HG03521 (cell line): ENCODE results near the gene CMPK2.
"Not testable (repeated sequence)": the region's sequence is repeated elsewhere in the genome, so short reads cannot be mapped to it uniquely, and the experiment has no call there.

Source experiments
- ATAC-seq: cut with Tn5 transposase; IDR thresholded peaks from one replicate; pipeline ENCODE4 v1.9.1; 2021; ENCODE audit warnings: mild to moderate bottlenecking, moderate library complexity; ENCODE audit not compliant: unreplicated experiment

Gene CMPK2

DNA sequence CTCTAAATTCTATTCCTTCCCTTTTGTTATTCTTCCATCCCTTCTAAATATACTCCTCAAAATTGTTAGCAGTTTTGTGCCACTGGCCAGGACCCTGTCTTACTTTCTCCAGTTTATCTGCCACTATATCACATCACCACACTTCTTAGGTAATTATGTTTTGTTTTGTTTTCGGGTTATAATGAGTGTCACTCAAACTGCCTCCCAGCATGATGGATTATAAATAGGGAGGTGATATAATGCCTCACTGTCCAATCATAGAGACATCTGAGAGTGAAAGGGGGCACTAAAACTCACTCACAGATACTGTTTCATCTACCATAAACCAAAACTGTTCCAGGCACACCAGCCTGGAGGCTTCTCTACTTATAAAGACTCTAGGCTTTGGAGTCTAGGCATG lies 15.3 kb upstream of the CMPK2 start:
- ATAC-seq, result no peak

DNA sequence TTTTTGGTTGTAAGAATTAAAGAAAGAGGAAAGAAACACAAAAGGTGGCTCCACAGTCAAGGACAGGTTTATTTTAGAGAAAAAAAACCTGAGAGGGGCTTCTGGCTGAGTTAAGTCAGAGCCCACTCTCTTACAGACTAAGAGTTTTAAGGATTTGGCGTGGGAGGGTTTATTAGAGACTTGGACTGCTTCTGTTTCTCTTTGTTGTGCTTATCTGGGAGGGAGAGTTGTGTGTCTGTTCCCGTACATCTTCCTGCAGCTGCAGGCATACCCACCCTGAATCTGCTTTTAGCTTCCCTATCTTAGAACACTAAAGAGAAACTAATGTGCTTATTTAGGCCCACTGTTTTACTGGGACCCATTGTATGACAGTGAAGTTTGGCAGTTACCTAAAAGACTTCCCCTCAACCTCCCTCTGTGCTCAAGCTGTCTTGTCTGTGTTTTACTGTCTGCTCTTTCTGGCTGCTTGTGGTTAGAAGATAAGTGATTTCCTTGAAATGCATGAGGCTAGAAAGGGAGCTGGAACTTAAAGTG lies 14.6 kb upstream of the CMPK2 start:
- ATAC-seq, result no peak

DNA sequence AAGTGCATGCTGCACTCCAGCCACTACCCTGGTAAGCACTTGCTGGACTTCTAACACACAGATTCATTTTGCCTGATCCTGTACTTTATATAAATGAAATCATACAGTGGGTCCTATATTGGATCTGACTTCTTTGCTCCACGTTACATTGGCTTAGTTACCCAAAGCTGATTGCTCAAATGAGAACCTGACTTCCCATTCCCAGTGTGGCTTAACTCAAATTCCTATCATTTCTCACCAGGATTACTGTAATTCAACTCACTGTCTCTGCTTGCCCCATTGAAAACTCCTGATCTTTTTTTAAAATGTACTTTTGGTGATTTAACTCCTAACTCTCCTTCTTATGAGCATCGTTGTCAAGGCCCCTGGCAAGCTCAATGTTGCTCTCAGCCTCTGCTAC lies 13.3 kb upstream of the CMPK2 start:
- no peak for ATAC-seq

DNA sequence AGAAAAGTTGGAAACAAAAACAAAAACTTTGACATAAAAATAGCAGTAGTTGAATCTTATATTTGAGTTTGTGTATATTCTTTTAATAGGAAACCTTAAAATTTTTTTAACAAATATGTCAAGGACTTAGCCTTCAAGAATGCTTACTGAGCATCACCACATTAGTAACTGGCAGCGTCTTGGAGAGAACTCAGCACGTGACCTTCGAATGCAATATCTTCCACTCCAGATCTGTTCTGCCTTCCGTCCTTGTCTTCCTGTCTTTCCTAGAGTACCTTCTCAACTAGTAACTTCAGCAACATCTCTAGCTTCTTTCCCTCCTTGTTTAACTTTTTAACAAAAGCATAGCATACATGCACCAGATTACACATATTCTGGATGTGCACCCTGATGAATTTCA lies 12.8 kb upstream of the CMPK2 start:
- ATAC-seq, result no peak

DNA sequence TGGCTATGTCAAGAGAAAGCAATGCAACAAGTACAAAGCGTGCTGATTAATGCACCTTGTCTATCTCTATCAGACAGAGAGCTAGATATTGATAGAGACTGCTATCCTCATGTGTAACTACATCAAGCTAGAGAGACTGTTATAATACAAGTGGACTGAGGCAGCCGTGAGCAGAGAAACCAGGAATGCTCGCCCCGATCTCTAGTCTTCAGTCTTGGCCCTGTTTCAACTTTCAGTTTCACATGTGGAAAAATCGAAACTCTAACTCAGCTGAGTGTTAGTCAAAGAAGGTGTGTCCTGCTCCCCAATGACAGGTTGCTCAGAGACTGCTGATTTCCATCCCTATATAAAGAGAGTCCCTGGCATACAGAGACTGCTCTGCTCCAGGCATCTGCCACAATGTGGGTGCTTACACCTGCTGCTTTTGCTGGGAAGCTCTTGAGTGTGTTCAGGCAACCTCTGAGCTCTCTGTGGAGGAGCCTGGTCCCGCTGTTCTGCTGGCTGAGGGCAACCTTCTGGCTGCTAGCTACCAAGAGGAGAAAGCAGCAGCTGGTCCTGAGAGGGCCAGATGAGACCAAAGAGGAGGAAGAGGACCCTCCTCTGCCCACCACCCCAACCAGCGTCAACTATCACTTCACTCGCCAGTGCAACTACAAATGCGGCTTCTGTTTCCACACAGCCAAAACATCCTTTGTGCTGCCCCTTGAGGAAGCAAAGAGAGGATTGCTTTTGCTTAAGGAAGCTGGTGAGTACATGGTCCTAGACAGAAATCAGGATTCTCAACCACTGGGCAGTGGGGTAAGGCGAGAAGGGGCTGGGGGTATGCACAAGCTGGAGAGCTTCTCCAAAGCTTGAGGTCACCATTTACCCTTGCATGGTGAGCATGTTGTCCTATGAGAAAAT lies 11.9 kb upstream of the CMPK2 start, which contains the start of gene RSAD2:
RSAD2 (plus strand) TSS at position 376 of the 903 bp plus-strand sequence; CDS start at position 400, 24 bp downstream.
- ATAC-seq, result no peak

DNA sequence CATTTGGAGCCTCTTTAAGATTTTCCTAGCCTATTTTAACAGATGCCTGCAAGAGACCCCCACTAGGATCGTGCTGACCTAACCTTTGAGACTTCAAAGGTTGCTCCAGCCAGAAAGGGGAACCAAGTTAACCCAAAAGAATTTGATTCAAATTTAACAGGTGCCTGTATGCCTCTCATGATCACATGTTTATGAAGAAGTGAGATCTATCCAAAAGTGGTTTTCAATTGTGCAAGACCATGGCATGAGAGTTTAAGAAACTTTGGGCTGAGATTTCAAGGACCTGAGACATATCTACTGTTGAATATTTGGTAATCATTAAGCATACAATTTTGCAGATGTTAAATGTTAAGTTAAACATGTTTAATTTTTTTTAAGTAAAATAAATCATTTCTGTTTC lies 10.6 kb upstream of the CMPK2 start:
- no peak for ATAC-seq

DNA sequence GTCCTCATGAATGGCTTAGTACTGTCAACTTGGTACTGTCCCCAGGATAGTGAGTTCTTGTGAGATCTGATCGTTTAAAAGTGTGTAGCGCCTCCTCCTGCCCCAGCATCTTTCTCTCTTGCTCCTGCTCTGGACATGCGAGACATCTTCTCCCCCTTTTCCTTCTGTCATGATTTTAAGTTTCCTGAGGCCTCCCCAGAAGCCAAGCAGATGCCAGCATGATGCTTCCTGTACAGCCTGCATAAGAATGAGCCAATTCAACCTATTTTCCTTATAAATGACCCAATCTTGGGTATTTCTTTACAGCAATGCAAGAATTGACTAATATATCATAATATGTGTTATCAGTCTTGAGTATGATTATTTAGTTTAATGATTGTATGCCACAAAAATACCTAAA lies 8.3 kb upstream of the CMPK2 start:
- ATAC-seq, result no peak

DNA sequence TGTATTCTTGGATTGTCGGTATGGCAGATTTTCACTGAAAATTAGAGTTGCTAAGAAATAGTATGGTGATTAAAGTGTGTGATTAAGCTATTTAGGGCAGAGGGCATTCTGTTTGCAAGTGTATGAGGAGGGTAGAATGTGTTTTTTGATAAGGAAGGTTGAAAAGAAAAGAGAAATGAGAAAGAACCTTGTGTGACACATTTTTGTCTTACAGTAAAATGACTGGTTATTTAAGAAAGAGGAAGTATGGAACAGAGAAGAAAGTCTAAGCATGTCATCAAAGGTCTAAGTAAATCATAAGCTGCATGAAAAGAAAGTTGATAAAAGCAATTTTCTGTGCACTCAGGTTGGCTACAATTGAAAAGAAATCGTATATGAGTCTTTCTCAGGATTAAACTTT lies 6.7 kb upstream of the CMPK2 start:
- ATAC-seq, result peak; percentile 52

DNA sequence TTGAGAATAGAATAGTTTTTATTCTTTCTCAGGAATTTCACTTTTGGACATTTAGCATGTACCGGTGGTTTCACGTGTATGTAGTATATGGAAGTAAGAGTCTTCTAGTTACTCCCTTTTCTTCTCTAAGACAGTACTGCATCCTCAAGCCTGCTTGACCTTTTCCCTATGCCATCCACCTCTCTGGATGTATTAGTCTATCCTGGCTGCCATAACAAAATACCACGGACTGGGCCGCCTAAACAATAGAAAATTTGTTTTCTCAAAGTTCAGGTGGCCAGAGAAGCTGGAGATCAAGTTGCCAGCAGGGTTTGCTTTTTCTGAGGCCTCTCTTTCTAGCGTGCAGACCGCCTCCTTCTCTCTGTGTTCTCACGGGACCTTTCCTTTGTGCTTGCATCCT lies 1.3 kb upstream of the CMPK2 start:
- ATAC-seq, result no peak

DNA sequence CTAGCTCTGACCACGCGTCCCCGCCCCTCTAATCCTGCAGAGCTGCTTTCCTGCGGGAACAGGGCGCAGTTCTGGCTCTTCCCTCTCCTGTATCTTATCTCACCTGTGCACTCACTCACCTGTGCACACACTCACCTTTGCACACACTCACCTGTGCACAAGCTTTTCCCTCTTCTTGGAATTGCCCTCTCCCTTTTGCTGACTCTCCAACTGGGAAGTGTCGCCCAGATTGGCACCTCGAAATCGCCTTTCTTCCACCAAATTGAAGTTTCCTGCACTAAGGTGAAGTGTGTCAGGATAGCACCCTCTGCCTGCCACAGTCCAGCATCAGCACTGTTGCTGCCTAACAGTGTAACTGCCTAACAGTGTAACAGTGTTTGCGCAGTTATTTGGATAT lies 566 bp upstream of the CMPK2 start:
- ATAC-seq, result no peak

DNA sequence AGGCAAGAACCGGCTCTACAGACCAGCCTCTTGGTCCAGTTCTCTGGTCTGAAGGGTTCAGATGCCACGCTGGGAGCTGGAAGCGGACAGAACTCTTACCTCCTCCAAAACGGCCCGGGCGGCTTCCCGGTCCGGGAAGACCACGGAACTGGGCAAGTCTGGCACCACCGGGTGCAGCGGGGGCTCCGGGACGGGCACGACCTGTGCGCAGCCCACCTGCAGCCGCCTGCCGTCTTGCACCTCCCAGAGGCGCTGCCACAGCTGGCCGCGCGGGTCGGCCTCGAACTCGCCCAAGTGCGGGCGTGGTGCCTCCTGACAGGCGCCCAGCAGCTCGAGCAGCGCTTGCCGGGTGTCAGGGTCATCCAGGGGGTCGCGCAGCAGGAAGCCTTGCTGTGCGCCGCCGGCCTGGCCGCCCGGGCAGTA lies 773 bp downstream of the CMPK2 start:
- ATAC-seq, result peak; percentile 19

DNA sequence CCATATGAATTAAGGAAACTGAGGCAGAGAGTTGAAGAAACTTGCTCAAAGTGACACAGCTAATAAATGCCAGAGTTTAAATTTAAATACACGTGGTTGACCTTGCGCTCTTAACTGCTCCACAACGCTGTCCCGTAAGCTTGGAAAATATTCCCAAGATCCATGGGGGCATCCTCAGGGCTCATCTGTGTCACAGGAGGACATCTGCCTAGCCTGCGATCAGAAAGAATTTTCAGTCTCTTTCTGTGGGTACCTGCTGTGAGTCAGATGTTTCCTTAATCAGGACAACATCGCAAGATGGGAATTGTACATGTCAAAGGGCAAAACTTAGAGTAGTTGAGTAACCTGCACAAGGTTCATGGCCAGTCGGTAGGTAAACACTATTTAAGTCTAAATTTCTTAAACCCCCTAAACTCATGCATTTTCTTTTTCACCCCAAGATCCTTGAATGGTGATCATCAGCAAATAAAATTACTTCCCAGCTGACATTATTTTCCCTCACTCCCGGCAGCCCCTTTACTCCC lies 1.4 kb downstream of the CMPK2 start:
- no peak for ATAC-seq

DNA sequence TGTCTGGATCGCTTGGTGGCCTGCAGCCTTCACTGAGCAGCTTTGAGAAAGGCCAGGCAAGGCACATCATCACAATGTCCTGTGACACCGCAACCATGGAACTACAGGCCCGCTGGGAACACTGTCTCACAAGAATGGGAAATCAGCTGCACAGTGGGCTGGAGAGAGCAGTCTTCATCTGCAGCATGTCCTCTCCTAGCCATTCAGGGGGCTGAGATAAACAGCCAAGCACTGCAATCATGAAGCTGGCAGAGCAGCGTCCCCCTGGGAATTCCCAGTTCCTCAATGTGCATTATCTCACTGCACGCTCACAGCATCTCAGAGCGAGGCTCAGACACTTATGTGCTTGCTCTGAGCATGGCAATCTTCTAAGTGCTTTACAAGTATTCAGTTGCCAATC lies 1.9 kb downstream of the CMPK2 start:
- no peak for ATAC-seq

DNA sequence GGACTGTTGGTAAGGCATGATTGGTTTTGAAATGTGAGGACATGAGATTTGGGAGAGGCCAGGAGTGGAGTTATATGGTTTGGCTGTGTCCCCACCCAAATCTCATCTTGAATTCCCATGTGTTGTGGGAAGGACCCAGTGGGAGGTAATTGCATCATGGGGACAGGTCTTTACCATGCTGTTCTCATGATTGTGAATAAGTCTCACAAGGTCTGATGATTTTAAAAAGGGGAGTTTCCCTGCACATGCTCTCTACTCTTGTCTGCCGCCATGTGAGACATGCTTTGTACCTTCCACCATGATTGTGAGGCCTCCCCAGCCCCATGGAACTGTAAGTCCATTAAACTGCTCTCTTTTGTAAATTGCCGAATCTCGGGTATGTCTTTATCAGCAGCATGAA lies 5.4 kb downstream of the CMPK2 start:
- no peak for ATAC-seq

DNA sequence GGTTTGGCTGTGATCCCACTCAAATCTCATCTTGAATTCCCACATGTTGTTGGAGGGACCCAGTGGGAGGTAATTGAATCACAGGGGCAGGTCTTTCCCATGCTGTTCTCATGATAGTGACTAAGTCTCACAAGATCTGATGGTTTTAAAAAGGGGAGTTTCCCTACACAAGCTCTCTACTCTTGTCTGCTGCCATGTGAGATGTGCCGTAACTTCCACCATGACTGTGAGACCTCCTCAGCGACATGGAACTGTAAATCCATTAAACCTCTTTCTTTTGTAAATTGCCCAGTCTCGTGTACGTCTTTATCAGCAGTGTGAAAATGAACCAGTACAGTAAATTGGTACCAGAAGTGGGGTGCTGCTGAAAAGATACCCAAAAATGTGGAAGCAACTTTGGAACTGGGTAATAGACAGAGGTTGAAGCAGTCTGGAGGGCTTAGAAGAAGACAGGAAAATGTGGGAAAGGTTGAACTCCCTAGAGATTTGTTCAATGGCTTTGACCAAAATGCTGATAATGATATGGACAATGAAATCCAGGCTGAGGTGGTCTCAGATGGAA lies 7.2 kb downstream of the CMPK2 start:
- not testable (repeated sequence) for ATAC-seq

DNA sequence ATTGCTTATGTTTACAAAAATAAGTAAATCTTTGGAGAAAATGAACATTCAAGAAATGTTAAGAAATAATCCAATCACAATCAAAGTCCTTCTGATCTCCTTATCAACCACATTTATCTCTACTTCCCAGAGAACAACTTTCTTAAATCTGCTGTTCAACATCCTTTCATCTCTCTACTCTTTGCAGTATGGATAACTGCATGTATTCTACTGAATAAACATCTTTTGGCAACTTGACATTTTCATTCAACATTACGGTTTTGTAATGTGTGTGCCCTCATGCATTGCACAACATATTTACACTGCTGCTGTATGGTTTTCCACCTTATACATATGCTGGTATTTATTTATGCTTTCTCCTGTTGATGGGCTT lies 9.2 kb downstream of the CMPK2 start:
- ATAC-seq, result no peak

DNA sequence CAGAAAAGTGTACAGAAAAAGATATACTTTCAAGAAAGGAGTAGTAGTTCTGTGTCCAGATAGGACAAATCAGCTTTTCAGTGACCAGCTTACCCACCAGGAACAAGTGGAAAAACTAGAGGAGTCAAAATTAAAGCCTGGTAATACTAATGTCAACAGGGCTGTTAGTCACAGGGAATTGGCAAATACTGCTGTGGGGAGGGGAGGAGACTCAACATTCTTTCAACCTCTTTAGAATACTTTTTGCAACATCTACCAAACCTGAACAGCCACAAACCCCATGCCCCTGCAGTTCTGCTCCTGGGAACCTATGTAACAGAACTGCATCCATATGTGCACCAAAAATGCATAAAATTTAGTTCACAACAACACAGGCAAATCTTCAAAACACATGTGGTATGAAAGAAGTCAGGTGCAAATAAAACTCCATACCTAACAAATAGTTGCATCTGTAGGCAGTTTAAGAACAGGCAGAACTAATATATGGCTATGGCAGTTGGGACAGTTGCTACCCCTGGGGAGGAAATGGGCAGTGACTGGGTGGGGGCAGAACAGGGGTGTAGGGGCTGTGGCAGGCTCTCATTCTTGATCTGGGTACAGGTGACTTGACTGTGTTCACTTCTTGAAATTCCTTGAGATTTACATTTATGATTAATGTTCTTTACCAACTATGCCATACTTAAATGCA lies 9.7 kb downstream of the CMPK2 start:
- ATAC-seq, result no peak

DNA sequence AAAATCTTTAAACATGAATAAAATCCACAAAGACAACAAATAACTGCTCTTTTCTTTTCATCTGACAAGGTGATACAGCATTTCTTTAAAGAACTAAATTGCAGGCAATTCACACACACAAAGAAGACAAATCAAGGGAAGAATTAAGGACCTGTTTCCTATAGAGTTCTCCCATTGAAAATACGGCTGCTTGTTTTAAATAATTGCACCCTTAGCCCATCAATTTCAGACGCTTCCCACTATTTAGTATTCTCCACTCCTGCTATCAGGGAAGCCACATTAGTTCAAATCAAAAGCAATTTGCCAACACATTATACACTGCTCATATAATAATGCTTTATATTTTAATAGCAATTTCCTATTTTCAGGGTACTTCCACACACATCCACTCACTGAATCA lies 11.3 kb downstream of the CMPK2 start:
- no peak for ATAC-seq

DNA sequence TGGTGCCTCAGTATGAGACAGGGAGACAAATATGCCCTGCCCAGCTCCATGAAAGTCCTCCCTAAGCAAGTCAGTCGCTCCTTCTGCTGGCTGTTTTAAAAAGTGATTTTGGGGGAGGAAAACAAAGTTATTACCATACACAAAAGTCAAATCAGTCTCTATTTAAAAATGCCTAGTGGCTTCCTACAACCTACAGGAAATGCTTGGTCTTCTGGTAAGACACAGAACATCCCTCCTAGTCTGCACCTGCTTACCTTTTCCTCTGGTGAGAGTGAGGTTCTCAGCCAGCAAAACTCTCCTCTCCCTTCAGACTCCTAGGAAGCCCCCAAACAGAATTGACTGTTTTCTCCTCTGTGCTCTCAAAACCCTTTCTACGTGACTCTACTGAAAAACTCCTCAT lies 13.5 kb downstream of the CMPK2 start:
- ATAC-seq, result no peak

DNA sequence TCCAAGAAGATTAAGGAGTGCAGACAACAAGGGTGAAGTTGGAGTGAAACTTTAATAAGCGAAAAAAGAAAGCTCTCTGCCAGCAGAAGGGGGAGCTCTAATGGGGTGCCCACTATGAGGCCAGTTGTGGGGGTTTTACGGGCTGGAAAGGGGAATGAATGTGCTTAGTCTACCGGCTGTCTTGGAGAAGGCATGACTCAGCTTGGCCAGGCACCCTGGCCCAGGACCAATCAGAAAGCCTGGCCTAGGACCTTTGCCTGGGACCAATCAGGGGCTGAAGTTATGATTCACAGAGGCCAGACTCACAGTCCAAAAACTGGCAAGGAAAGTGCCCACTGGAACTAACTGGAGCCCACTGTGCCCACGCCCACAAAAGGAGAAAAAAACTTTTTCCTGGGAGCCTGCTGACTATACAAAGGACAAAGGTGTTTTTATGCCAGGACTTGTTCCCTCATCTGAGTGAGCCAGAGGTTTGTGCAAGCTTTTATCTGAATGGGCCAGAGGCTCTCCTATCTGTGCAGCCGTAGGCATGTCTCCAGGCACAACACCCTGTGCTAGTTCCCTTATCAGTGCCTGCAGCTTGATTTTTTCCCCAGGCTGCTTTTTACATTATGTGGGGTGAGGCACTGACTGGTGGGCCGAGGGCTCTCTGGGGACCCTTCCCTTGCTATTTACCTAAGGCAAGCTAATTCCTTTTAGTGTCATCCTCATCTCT lies 18.6 kb downstream of the CMPK2 start:
- ATAC-seq, result no peak

DNA sequence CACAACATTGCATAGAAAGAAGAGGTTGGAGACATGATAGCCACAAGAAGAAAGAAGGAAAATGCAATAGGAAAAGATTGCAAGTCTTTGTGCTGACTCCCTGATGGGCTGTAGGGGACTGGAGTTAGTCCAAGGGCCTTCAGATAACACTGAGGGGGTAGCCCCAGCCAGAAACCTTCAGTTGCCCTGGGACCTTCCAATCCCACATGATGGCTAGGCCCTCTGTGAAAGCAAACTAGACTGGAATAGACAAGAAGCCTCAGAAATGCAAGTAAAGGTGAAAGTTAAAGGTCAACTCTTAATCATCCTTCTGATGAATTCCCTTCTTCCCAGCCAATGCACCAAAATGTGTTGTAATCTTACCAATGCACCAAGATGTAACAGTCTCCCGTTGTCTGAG lies 19.2 kb downstream of the CMPK2 start:
- ATAC-seq, result no peak
